ENCODE results near the gene C19orf85. TPM values are rescaled to one million over a fixed set of nuclear protein-coding genes. Genes with fewer than 3 reads are reported as not detected.

The C19orf85 gene
- total RNA-seq, 2 experiments from 2014 or later: not detected

GRCh38 chr19:55504252-55504603 is 39.7 kb upstream of the C19orf85 start:
- H3K27ac Mint-ChIP-seq: peak overlapping the region; percentile 76
- POLR2A ChIA-PET: interaction anchor here (0.8 to 1.4 kb wide), 11 partner anchors 15 to 363 kb away, joined by 3 to 17 read pairs (median 4); partner anchors contain the start of genes ISOC2, KMT5C, NAT14 and UBE2S
- H3K4me1 Mint-ChIP-seq (ENCODE audit: low read depth): peaks cover 12% of the 10 kb centered on the region
- CTCF ChIA-PET: interaction anchor here (0.7 to 2.1 kb wide), 38 partner anchors 10 to 851 kb away, joined by 3 to 31 read pairs (median 4); partner anchors contain the start of genes FIZ1, ISOC2, NAT14 and PPP6R1
- H3K9me3 Mint-ChIP-seq: no peaks in the 10 kb centered on the region
- H3K36me3 Mint-ChIP-seq (ENCODE audit: low read depth): no peaks in the 10 kb centered on the region
- H3K27me3 Mint-ChIP-seq: peaks cover 7% of the 10 kb centered on the region
- Histone ChIP-seq H3K4me3 (ENCODE audit: low read length) (peak overlapping the region; percentile 64), H3K9me3 (ENCODE audit: control insufficient read depth in 1 of 2, insufficient read depth in 1 of 2, low read length in 2 of 2) (no peaks in the 10 kb centered on the region), H3K27ac (ENCODE audit: low read depth in 1 of 2, low read length in 2 of 2) (no peak overlapping the region), H3K27me3 (ENCODE audit: control insufficient read depth in 1 of 2, insufficient read depth in 2 of 2, low read length in 2 of 2) (no peaks in the 10 kb centered on the region), H3K4me1 (ENCODE audit: insufficient read depth, low read length) (peaks cover 13% of the 10 kb centered on the region), H3K36me3 (ENCODE audit: insufficient read depth, low read length) (no peaks in the 10 kb centered on the region)
- DNase-seq: no peak
- intact Hi-C loops (cut with DNase I, micrococcal nuclease): loop anchor here (1.0 to 10.0 kb wide), 7 partner anchors 36 to 849 kb away; no protein-coding TSS in a partner anchor
- peak overlapping the region; percentile 21 for H3K4me3 Mint-ChIP-seq
- ATAC-seq (ENCODE audit: poor library complexity): no peak
- TF ChIP-seq CTCF (IDR thresholded peaks at IDR 0.05): peak; percentile 58

DNA sequence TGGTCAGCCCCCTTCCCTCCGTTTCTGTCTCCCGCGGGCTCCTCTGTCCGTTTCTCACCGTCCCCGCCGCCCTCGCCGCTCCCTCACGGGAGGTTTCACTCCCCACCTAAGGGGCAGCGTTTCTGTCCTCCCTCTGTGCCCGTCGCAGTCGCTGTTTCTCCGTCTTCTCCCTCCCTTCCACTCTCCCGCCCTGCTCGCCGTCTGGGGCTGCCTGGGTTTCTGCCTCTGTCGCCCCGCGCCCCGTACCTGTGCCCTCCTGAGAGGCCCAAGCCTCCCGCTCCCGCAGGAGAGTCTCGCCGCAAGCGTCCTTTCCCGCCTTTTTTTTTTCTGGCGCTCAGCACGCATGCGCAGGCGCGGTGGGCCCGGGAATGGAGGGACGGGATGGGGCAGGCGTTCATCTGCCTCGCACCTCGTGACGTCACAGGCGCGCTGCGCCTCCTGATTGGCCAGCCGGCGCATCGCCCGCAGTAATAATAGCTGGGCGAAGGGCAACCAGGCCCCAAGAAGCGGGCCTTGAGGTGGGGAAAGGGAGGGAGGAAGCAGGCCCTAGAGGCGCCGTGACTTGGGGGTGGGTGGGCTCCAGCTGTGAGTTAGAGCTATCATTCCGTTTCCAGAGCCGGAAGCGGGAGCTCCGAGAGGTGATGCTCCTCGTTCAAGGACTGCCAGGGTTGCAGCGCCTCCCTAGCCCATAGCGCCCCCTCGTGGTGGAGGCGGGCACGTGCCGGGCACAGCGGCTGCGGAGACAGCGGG is 39.1 kb upstream of the C19orf85 start:
- CTCF ChIA-PET: interaction anchor here (0.6 to 2.1 kb wide), 41 partner anchors 9 to 851 kb away, joined by 3 to 31 read pairs (median 4); partner anchors contain the start of genes FIZ1, ISOC2, NAT14 and PPP6R1
- TF ChIP-seq CTCF (IDR thresholded peaks at IDR 0.05): peak; percentile 98
- intact Hi-C loops (cut with DNase I, micrococcal nuclease): loop anchor here (1.0 to 10.0 kb wide), 7 partner anchors 35 to 849 kb away; no protein-coding TSS in a partner anchor
- ATAC-seq (ENCODE audit: poor library complexity) (peak; percentile 92), DNase-seq (peak; percentile 82 to 96 (median 91))
- Histone ChIP-seq H3K27ac (ENCODE audit: low read depth in 1 of 2, low read length in 2 of 2) (peak overlapping the region in 1 of 2 donors; percentile 44), H3K4me1 (ENCODE audit: insufficient read depth, low read length) (peaks cover 13% of the 10 kb centered on the region), H3K27me3 (ENCODE audit: control insufficient read depth in 1 of 2, insufficient read depth in 2 of 2, low read length in 2 of 2) (no peaks in the 10 kb centered on the region), H3K9me3 (ENCODE audit: control insufficient read depth in 1 of 2, insufficient read depth in 1 of 2, low read length in 2 of 2) (no peaks in the 10 kb centered on the region), H3K36me3 (ENCODE audit: insufficient read depth, low read length) (no peaks in the 10 kb centered on the region), H3K4me3 (ENCODE audit: low read length) (peak overlapping the region; percentile 64)
- Mint-ChIP-seq H3K27ac (peak overlapping the region; percentile 76), H3K27me3 (peaks cover 7% of the 10 kb centered on the region), H3K36me3 (ENCODE audit: low read depth) (no peaks in the 10 kb centered on the region), H3K4me3 (peak overlapping the region; percentile 89), H3K9me3 (no peaks in the 10 kb centered on the region), H3K4me1 (ENCODE audit: low read depth) (peaks cover 12% of the 10 kb centered on the region)
- POLR2A ChIA-PET: interaction anchor here (0.6 to 1.4 kb wide), 16 partner anchors 15 to 363 kb away, joined by 3 to 17 read pairs (median 4); partner anchors contain the start of genes ISOC2, KMT5C, NAT14 and UBE2S

GRCh38 chr19:55503157-55503501 is 38.6 kb upstream of the C19orf85 start:
- no peaks in the 10 kb centered on the region for H3K9me3 ChIP-seq (ENCODE audit: control insufficient read depth in 1 of 2, insufficient read depth in 1 of 2, low read length in 2 of 2)
- H3K4me3 ChIP-seq (ENCODE audit: low read length): peak overlapping the region; percentile 64
- Mint-ChIP-seq H3K4me1 (ENCODE audit: low read depth) (peaks cover 12% of the 10 kb centered on the region), H3K9me3 (no peaks in the 10 kb centered on the region), H3K27ac (peak overlapping the region; percentile 76), H3K27me3 (peaks cover 6% of the 10 kb centered on the region), H3K4me3 (peak overlapping the region; percentile 89), H3K36me3 (ENCODE audit: low read depth) (no peaks in the 10 kb centered on the region)
- POLR2A ChIA-PET: interaction anchor here (0.6 to 1.4 kb wide), 12 partner anchors 14 to 362 kb away, joined by 3 to 17 read pairs (median 4); partner anchors contain the start of genes ISOC2, NAT14, UBE2S and ZNF628
- H3K4me1 ChIP-seq (ENCODE audit: insufficient read depth, low read length): peaks cover 13% of the 10 kb centered on the region
- CTCF ChIA-PET: interaction anchor here (0.8 to 1.9 kb wide), 14 partner anchors 8 to 415 kb away, joined by 3 to 31 read pairs (median 7); partner anchors contain the start of genes ISOC2, PPP6R1, ZNF628 and ZNF784
- ATAC-seq (ENCODE audit: poor library complexity): no peak
- H3K27me3 ChIP-seq (ENCODE audit: control insufficient read depth in 1 of 2, insufficient read depth in 2 of 2, low read length in 2 of 2): no peaks in the 10 kb centered on the region
- no peak for TF ChIP-seq CTCF (IDR thresholded peaks at IDR 0.05)
- no peaks in the 10 kb centered on the region for H3K36me3 ChIP-seq (ENCODE audit: insufficient read depth, low read length)
- no peak overlapping the region for H3K27ac ChIP-seq (ENCODE audit: low read depth in 1 of 2, low read length in 2 of 2)
- intact Hi-C loops (cut with DNase I, micrococcal nuclease): loop anchor here (5.0 to 10.0 kb wide), 4 partner anchors 198 to 848 kb away; no protein-coding TSS in a partner anchor
- DNase-seq: peak in 3 of 14 experiments; percentile 6 to 44 (median 43)
